ENCODE data around the gene SVOP. TPM values are rescaled to one million over a fixed set of nuclear protein-coding genes. Genes with fewer than 3 reads are reported as not detected.

The SVOP gene
- total and polyA plus RNA-seq, 7 donors: 0.23 to 1.1 (median 0.68) TPM; not detected in 2

- H3K27ac ChIP-seq: no peak overlapping the region
- TF ChIP-seq EP300 (IDR thresholded peaks at IDR 0.05): no peak
- TF ChIP-seq CTCF (IDR thresholded peaks at IDR 0.05): no peak
- no peak for TF ChIP-seq POLR2A (IDR thresholded peaks at IDR 0.05)
- no peaks in the 10 kb centered on the region for H3K36me3 ChIP-seq
- intact Hi-C loops (cut with DNase I): no loop called here
- H3K4me3 ChIP-seq: no peak overlapping the region
- no peak for DNase-seq
- H3K27me3 ChIP-seq: peaks cover 0 to 3% (median 0%) of the 10 kb centered on the region in 3 donors
- no peaks in the 10 kb centered on the region for H3K4me1 ChIP-seq
- H3K9me3 ChIP-seq: no peaks in the 10 kb centered on the region
- 91 to 94% methylated on average over 6 of the region's 6 CpGs for WGBS, 2 donors
Measured at GRCh38 chr12:109014984-109015765, 5.7 kb downstream of the SVOP start.

- Histone ChIP-seq H3K4me3 (no peak overlapping the region), H3K36me3 (no peaks in the 10 kb centered on the region), H3K27me3 (peaks cover 0 to 3% (median 0%) of the 10 kb centered on the region in 3 donors), H3K27ac (no peak overlapping the region), H3K4me1 (no peaks in the 10 kb centered on the region), H3K9me3 (no peaks in the 10 kb centered on the region)
- no peak for TF ChIP-seq POLR2AphosphoS5 (IDR thresholded peaks at IDR 0.05)
- TF ChIP-seq CTCF (IDR thresholded peaks at IDR 0.05): no peak
- no peak for TF ChIP-seq EP300 (IDR thresholded peaks at IDR 0.05)
- no peak for TF ChIP-seq POLR2A (IDR thresholded peaks at IDR 0.05)
- WGBS, 2 donors: 35 to 73% methylated on average over 2 of the region's 2 CpGs
- intact Hi-C loops (cut with DNase I): no loop called here
- DNase-seq: no peak
Measured at GRCh38 chr12:109010259-109010658, 10.6 kb downstream of the SVOP start.

- H3K4me3 ChIP-seq: no peak overlapping the region
- intact Hi-C loops (cut with DNase I): no loop called here
- TF ChIP-seq POLR2AphosphoS5 (IDR thresholded peaks at IDR 0.05) (no peak), EP300 (IDR thresholded peaks at IDR 0.05) (no peak), CTCF (IDR thresholded peaks at IDR 0.05) (no peak), POLR2A (IDR thresholded peaks at IDR 0.05) (no peak)
- H3K9me3 ChIP-seq: no peaks in the 10 kb centered on the region
- peaks cover 0 to 3% (median 0%) of the 10 kb centered on the region in 3 donors for H3K27me3 ChIP-seq
- DNase-seq: no peak
- no peaks in the 10 kb centered on the region for H3K36me3 ChIP-seq
- WGBS, 2 donors: 91 to 96% methylated on average over 1 of the region's 1 CpG
- H3K27ac ChIP-seq: no peak overlapping the region
- no peaks in the 10 kb centered on the region for H3K4me1 ChIP-seq
Measured at GRCh38 chr12:109009766-109010165, 11.1 kb downstream of the SVOP start.

GRCh38 chr12:109004017-109004416, 16.9 kb downstream of the SVOP start:
- DNase-seq: no peak
- Histone ChIP-seq H3K27ac (no peak overlapping the region), H3K4me3 (no peak overlapping the region), H3K4me1 (no peaks in the 10 kb centered on the region), H3K27me3 (no peaks in the 10 kb centered on the region), H3K9me3 (no peaks in the 10 kb centered on the region), H3K36me3 (no peaks in the 10 kb centered on the region)
- WGBS, 2 donors: 84 to 85% methylated on average over 3 of the region's 3 CpGs
- intact Hi-C loops (cut with DNase I): no loop called here
- no peak for TF ChIP-seq POLR2AphosphoS5 (IDR thresholded peaks at IDR 0.05)

GRCh38 chr12:108996320-108996719, 24.5 kb downstream of the SVOP start:
- H3K27me3 ChIP-seq: peaks cover 0 to 3% (median 0%) of the 10 kb centered on the region in 3 donors
- no peaks in the 10 kb centered on the region for H3K9me3 ChIP-seq
- intact Hi-C loops (cut with DNase I): no loop called here
- no peak overlapping the region for H3K4me3 ChIP-seq
- WGBS, 2 donors: 91 to 95% methylated on average over 6 of the region's 6 CpGs
- TF ChIP-seq CTCF (IDR thresholded peaks at IDR 0.05) (no peak), POLR2A (IDR thresholded peaks at IDR 0.05) (no peak), EP300 (IDR thresholded peaks at IDR 0.05) (no peak), POLR2AphosphoS5 (IDR thresholded peaks at IDR 0.05) (no peak)
- H3K4me1 ChIP-seq: no peaks in the 10 kb centered on the region
- H3K27ac ChIP-seq: no peak overlapping the region
- DNase-seq: no peak
- no peaks in the 10 kb centered on the region for H3K36me3 ChIP-seq
